GM12873 (cell line): ENCODE measurements around the gene OPN4.

Source experiments
- TF ChIP-seq, protein P1 (sequence below): IDR thresholded peaks from 2 replicates; pipeline ENCODE4 v1.5.1; 2012; ENCODE audit warnings: low read depth, mild to moderate bottlenecking, moderate library complexity, low read length, control low read depth; ENCODE audit not compliant: insufficient read depth; ENCODE audit errors: missing control alignments

OPN4 gene

GRCh38 chr10:86670876-86671275 is 16.5 kb downstream of the OPN4 start:
- TF ChIP-seq, protein P1, sequence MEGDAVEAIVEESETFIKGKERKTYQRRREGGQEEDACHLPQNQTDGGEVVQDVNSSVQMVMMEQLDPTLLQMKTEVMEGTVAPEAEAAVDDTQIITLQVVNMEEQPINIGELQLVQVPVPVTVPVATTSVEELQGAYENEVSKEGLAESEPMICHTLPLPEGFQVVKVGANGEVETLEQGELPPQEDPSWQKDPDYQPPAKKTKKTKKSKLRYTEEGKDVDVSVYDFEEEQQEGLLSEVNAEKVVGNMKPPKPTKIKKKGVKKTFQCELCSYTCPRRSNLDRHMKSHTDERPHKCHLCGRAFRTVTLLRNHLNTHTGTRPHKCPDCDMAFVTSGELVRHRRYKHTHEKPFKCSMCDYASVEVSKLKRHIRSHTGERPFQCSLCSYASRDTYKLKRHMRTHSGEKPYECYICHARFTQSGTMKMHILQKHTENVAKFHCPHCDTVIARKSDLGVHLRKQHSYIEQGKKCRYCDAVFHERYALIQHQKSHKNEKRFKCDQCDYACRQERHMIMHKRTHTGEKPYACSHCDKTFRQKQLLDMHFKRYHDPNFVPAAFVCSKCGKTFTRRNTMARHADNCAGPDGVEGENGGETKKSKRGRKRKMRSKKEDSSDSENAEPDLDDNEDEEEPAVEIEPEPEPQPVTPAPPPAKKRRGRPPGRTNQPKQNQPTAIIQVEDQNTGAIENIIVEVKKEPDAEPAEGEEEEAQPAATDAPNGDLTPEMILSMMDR, result no peak

GRCh38 chr10:86671419-86671818 is 17.1 kb downstream of the OPN4 start:
- TF ChIP-seq, protein P1, result no peak

GRCh38 chr10:86671985-86672710 is 17.8 kb downstream of the OPN4 start:
- TF ChIP-seq, protein P1, result no peak

GRCh38 chr10:86673216-86673826 is 19.0 kb downstream of the OPN4 start:
- TF ChIP-seq, protein P1, result no peak

GRCh38 chr10:86673827-86674581 is 19.7 kb downstream of the OPN4 start:
- TF ChIP-seq, protein P1, result no peak

DNA sequence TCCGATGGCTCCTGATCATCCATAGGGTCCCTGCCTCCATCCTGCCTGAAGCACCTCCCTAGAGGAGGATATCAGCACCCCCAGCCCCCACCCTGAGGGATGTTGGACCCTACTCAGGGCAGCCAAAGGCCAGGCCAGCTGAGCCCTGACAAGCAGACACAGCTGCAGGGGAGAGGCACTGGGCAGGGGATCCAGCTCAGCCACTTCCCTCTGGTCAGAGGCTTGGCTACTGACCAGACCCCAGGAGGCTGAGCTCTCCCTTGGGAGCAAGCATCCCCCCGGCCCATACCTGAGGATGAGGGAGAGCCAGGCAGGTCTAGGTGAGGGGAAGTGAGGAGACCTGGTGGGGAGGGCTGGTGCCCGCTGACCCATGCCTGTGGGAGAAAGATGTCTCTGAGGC is 20.6 kb downstream of the OPN4 start:
- TF ChIP-seq, protein P1, result no peak

GRCh38 chr10:86677374-86677773 is 23.0 kb downstream of the OPN4 start:
- TF ChIP-seq, protein P1, result no peak
